T47D (cell line): Measurements from ENCODE around the gene PTN.
"Not testable (repeated sequence)": the region's sequence is repeated elsewhere in the genome, so short reads cannot be mapped to it uniquely, and the experiment has no call there.

Source experiments
- DNase-seq, 2 experiments: peaks; one replicate each; pipeline versions ENCODE4 v3.0.0 to v3.0.0-alpha.2; 2011 to 2012; ENCODE audit warnings: low read depth in 1 of 2, low spot score in 1 of 2
- JUND ChIP-seq: IDR thresholded peaks from 2 replicates; pipeline ENCODE4 v1.6.1; 2012; ENCODE audit warnings: low read depth
- in situ Hi-C: cut with HindIII; loops from 2 replicates; pipeline ENCODE4 v1.10.0; 2016; ENCODE audit warnings: low sequenced_read_pairs, low pct_unique_long_range_greater_than_20kb

PTN gene

GRCh38 chr7:137282043-137282442, 61.5 kb downstream of the PTN start:
- in situ Hi-C loops, result no loop called here
- DNase-seq, result no peak
- TF ChIP-seq JUND, result no peak

- no peak for TF ChIP-seq JUND
These were observed 67.3 kb downstream of the PTN start for GRCh38 chr7:137276189-137276588.

DNA sequence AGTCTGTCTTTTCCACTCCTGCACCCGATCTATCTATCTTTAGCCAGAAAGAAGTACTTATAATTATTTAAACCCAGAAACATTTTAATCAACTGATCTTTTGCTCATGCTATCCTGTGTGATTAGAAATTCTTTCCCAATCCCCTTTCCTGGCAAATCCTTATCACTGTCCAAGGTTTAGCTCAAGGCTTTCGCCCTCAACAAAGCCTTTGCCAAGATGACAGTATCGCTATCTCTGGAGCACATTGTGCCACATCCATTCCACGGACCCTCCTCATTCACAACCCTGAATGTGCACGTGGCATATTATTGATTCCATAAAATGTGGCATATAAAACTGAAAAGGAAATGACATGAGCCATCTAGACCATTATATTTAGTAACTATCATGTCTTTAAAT, 71.3 kb downstream of the PTN start:
- in situ Hi-C loops, result no loop called here
- no peak for DNase-seq
- TF ChIP-seq JUND, result no peak

More at GRCh38 chr7:137276189-137276588, 67.3 kb downstream of the PTN start:
- no peak for DNase-seq
- in situ Hi-C loops, result no loop called here

DNA sequence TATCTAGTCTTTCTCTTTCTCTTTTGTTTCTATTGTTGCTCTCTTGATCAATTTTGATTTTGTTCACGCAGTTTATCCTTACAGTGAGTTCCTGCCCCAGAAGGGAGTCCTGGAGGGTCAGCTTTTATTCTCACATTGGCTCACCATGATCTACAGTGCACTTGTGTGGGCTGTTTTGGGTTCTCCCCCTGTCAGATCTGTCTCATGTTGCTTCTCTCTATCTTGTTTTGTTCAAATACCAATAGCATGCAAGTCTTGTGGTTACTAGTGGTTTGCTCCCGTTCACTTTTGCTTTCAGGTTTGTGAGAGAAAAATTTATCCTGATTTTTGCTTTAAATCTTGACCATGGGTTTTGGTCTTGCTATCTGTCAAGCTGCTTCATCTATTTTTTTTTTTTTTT, 74.3 kb downstream of the PTN start:
- no peak for DNase-seq
- in situ Hi-C loops, result no loop called here
- TF ChIP-seq JUND, result no peak

- in situ Hi-C loops, result not testable (repeated sequence)
- DNase-seq, result peak in 1 of 2 experiments; percentile 6
These were observed 75.3 kb downstream of the PTN start for GRCh38 chr7:137268001-137268865.

- TF ChIP-seq JUND, result no peak
- DNase-seq, result no peak
- in situ Hi-C loops, result no loop called here
These were observed 76.8 kb downstream of the PTN start for GRCh38 chr7:137266764-137267163.

GRCh38 chr7:137265480-137265879, 78.1 kb downstream of the PTN start:
- DNase-seq, in situ Hi-C loops: not testable (repeated sequence)

GRCh38 chr7:137262599-137262998, 80.9 kb downstream of the PTN start:
- TF ChIP-seq JUND, result no peak
- DNase-seq, result no peak
- in situ Hi-C loops, result no loop called here

GRCh38 chr7:137258552-137258951, 85.0 kb downstream of the PTN start:
- in situ Hi-C loops, result no loop called here
- DNase-seq, result no peak
- no peak for TF ChIP-seq JUND

DNA sequence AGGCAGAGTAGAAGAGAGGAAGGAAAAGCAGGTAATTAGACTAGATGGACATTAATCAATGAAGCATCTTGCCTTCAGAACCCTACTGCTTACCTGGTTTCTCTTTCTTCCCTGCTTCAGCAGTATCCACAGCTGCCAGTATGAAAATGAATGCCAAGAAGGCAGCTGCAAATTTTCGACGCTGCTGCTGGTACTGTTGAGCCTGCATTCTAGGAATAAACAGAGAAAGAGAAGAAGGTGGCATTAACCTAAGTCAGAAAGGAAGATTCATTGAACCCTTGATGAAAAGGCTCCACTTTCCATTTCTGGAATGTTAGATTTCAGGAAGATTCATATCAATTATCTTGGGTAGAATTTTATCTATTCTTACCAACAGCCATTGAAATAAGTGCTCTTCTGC, 88.8 kb downstream of the PTN start:
- DNase-seq, result no peak
- in situ Hi-C loops, result no loop called here
- no peak for TF ChIP-seq JUND

- in situ Hi-C loops, result no loop called here
- no peak for DNase-seq
- no peak for TF ChIP-seq JUND
These were observed 97.6 kb downstream of the PTN start for GRCh38 chr7:137245890-137246289.

DNA sequence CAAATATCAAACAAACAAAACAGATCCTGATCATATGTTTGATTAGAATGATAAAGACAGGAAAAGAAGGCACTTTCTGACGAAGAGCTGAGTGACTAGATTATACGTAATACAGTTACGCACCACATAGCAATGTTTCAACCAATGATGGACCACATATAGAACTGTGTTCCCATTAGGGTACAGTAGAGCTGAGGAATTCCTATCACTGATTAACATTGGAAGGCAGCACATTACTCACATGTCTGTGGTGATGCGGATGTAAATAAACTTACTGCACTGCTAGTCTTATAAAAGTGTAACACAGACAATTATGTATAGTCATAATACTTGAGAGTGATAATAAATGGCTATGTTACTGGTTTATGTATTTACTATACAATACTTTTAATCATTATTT, 98.3 kb downstream of the PTN start:
- DNase-seq, result no peak
- in situ Hi-C loops, result no loop called here
- no peak for TF ChIP-seq JUND

- TF ChIP-seq JUND, result no peak
- no peak for DNase-seq
- in situ Hi-C loops, result no loop called here
These were observed 99.8 kb downstream of the PTN start for GRCh38 chr7:137243741-137244140.

DNA sequence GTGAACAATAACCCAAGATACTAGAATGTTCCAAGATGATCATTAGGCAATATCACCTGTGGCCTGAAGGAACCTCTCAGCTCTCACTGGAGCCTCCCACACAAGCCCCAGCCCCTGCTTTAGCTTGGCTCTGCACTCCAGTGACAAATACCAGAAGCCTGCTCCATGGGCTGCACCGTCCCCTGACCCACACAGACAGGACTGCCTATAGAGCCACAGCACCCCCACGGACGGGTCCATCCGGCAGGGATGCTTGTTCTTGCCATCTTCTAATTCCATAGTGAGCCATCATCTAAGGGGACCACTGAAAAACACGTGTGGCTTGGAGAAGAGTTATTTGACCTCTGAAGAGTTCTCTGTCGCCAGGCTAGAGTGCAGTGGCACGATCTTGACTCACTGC, 100.9 kb downstream of the PTN start:
- DNase-seq, result no peak
- in situ Hi-C loops, result no loop called here
- TF ChIP-seq JUND, result no peak
